Activated T-helper 1 cell treated with anti-CD3 and anti-CD28 coated beads, Interleukin-12 subunit alpha, Interleukin-12 subunit beta, Interleukin-2, Interleukin-4 antibody, amounts not matched to agents 30 ng/mL and 10 ng/mL and 1 ng/mL, durations not matched to agents 14 hours and 24 hours and 36 hours (primary cell): ENCODE results near the gene HIF3A. TPM values are rescaled to one million over a fixed set of nuclear protein-coding genes. Genes with fewer than 3 reads are reported as not detected.
"Not testable (repeated sequence)": the region's sequence is repeated elsewhere in the genome, so short reads cannot be mapped to it uniquely, and the experiment has no call there.

ENCODE experiments used
- DNase-seq: peaks from one replicate; pipeline ENCODE4 v3.0.0; 2021; ENCODE audit warnings: low spot score
- H3K27ac Mint-ChIP-seq: one replicate; pipeline ENCODE4 v1.8.0; 2021; ENCODE audit warnings: mild to moderate bottlenecking, mixed read lengths
- H3K27me3 Mint-ChIP-seq: one replicate; pipeline ENCODE4 v1.8.0; 2022; ENCODE audit warnings: mild to moderate bottlenecking, moderate library complexity, mixed read lengths; ENCODE audit not compliant: insufficient read depth
- H3K36me3 Mint-ChIP-seq: one replicate; pipeline ENCODE4 v1.8.0; 2021; ENCODE audit warnings: low read depth, mixed read lengths
- H3K4me1 Mint-ChIP-seq: one replicate; pipeline ENCODE4 v1.8.0; 2021; ENCODE audit warnings: low read depth, mixed read lengths
- H3K4me3 Mint-ChIP-seq: one replicate; pipeline ENCODE4 v1.8.0; 2021; ENCODE audit warnings: mild to moderate bottlenecking, moderate library complexity, mixed read lengths
- H3K9me3 Mint-ChIP-seq: one replicate; pipeline ENCODE4 v1.8.0; 2021; ENCODE audit warnings: mixed read lengths
- intact Hi-C: fragments of 100-400 bp; cut with micrococcal nuclease; formaldehyde crosslinking; loops from one replicate; pipeline ENCODE4 v1.15.1; 2024
- total RNA-seq: library from RNA; stranded (reverse); gene quantifications from 2 replicates; pipeline ENCODE4 v1.2.3, GENCODE V29; 2022

Gene HIF3A
- total RNA-seq, 1 donor from 2014 or later = not detected

GRCh38 chr19:46375476-46376067 is 78.7 kb downstream of the HIF3A start:
- H3K27me3 Mint-ChIP-seq, H3K27ac Mint-ChIP-seq, intact Hi-C loops, H3K9me3 Mint-ChIP-seq, DNase-seq, H3K4me3 Mint-ChIP-seq: not testable (repeated sequence)
- Mint-ChIP-seq H3K36me3 (peaks cover 32% of the 10 kb centered on the region), H3K4me1 (peaks cover 22% of the 10 kb centered on the region)

- no peak for DNase-seq
- Mint-ChIP-seq H3K4me3 (no peak overlapping the region), H3K36me3 (peaks cover 37% of the 10 kb centered on the region), H3K27me3 (no peaks in the 10 kb centered on the region), H3K4me1 (peaks cover 16% of the 10 kb centered on the region), H3K9me3 (no peaks in the 10 kb centered on the region), H3K27ac (no peak overlapping the region)
- intact Hi-C loops = no loop called here
These were observed 79.7 kb downstream of the HIF3A start for GRCh38 chr19:46376241-46377153.

- no peak overlapping the region for H3K27ac Mint-ChIP-seq
- peaks cover 37% of the 10 kb centered on the region for H3K36me3 Mint-ChIP-seq
- H3K27me3 Mint-ChIP-seq = no peaks in the 10 kb centered on the region
- no peak for DNase-seq
- H3K9me3 Mint-ChIP-seq = no peaks in the 10 kb centered on the region
- intact Hi-C loops = no loop called here
- no peak overlapping the region for H3K4me3 Mint-ChIP-seq
- H3K4me1 Mint-ChIP-seq = peaks cover 6% of the 10 kb centered on the region
These were observed 81.4 kb downstream of the HIF3A start for GRCh38 chr19:46378268-46378667.

GRCh38 chr19:46380690-46381089 is 83.8 kb downstream of the HIF3A start:
- H3K27me3 Mint-ChIP-seq = no peaks in the 10 kb centered on the region
- H3K4me1 Mint-ChIP-seq = peaks cover 6% of the 10 kb centered on the region
- H3K9me3 Mint-ChIP-seq = no peaks in the 10 kb centered on the region
- H3K4me3 Mint-ChIP-seq = no peak overlapping the region
- intact Hi-C loops = no loop called here
- H3K36me3 Mint-ChIP-seq = peaks cover 48% of the 10 kb centered on the region
- no peak overlapping the region for H3K27ac Mint-ChIP-seq
- DNase-seq = no peak

- Mint-ChIP-seq H3K27ac (no peak overlapping the region), H3K4me3 (no peak overlapping the region), H3K4me1 (peaks cover 6% of the 10 kb centered on the region), H3K9me3 (no peaks in the 10 kb centered on the region), H3K27me3 (no peaks in the 10 kb centered on the region), H3K36me3 (peaks cover 41% of the 10 kb centered on the region)
- no peak for DNase-seq
- intact Hi-C loops = no loop called here
These were observed 84.5 kb downstream of the HIF3A start for GRCh38 chr19:46381346-46381745.

GRCh38 chr19:46381756-46382345 is 85.0 kb downstream of the HIF3A start:
- H3K36me3 Mint-ChIP-seq = peaks cover 42% of the 10 kb centered on the region
- no peaks in the 10 kb centered on the region for H3K9me3 Mint-ChIP-seq
- no peaks in the 10 kb centered on the region for H3K27me3 Mint-ChIP-seq
- intact Hi-C loops = no loop called here
- no peak overlapping the region for H3K4me3 Mint-ChIP-seq
- H3K27ac Mint-ChIP-seq = no peak overlapping the region
- DNase-seq = no peak
- H3K4me1 Mint-ChIP-seq = peaks cover 6% of the 10 kb centered on the region

GRCh38 chr19:46383171-46383815 is 86.5 kb downstream of the HIF3A start:
- Mint-ChIP-seq H3K36me3 (peaks cover 43% of the 10 kb centered on the region), H3K27me3 (no peaks in the 10 kb centered on the region), H3K9me3 (no peaks in the 10 kb centered on the region), H3K4me1 (peaks cover 6% of the 10 kb centered on the region), H3K4me3 (no peak overlapping the region), H3K27ac (no peak overlapping the region)
- intact Hi-C loops = no loop called here
- no peak for DNase-seq

GRCh38 chr19:46383846-46384245 is 87.0 kb downstream of the HIF3A start:
- intact Hi-C loops = no loop called here
- Mint-ChIP-seq H3K4me3 (no peak overlapping the region), H3K9me3 (no peaks in the 10 kb centered on the region), H3K27me3 (no peaks in the 10 kb centered on the region), H3K4me1 (peaks cover 6% of the 10 kb centered on the region), H3K36me3 (peaks cover 48% of the 10 kb centered on the region), H3K27ac (no peak overlapping the region)
- no peak for DNase-seq

GRCh38 chr19:46384396-46384795 is 87.6 kb downstream of the HIF3A start:
- Mint-ChIP-seq H3K4me1 (peaks cover 6% of the 10 kb centered on the region), H3K9me3 (no peaks in the 10 kb centered on the region), H3K27ac (no peak overlapping the region), H3K4me3 (no peak overlapping the region), H3K36me3 (peaks cover 51% of the 10 kb centered on the region), H3K27me3 (no peaks in the 10 kb centered on the region)
- no peak for DNase-seq
- intact Hi-C loops = no loop called here

- DNase-seq = no peak
- H3K27ac Mint-ChIP-seq = no peak overlapping the region
- no peak overlapping the region for H3K4me3 Mint-ChIP-seq
- no peaks in the 10 kb centered on the region for H3K27me3 Mint-ChIP-seq
- intact Hi-C loops = no loop called here
- H3K9me3 Mint-ChIP-seq = no peaks in the 10 kb centered on the region
- peaks cover 52% of the 10 kb centered on the region for H3K36me3 Mint-ChIP-seq
- H3K4me1 Mint-ChIP-seq = peaks cover under 1% of the 10 kb centered on the region
These were observed 88.8 kb downstream of the HIF3A start for GRCh38 chr19:46385636-46386035.

GRCh38 chr19:46386151-46386550 is 89.3 kb downstream of the HIF3A start:
- no peaks in the 10 kb centered on the region for H3K9me3 Mint-ChIP-seq
- no peak for DNase-seq
- H3K27me3 Mint-ChIP-seq = no peaks in the 10 kb centered on the region
- H3K4me3 Mint-ChIP-seq = no peak overlapping the region
- intact Hi-C loops = no loop called here
- no peaks in the 10 kb centered on the region for H3K4me1 Mint-ChIP-seq
- H3K27ac Mint-ChIP-seq = no peak overlapping the region
- H3K36me3 Mint-ChIP-seq = peaks cover 48% of the 10 kb centered on the region

GRCh38 chr19:46386996-46387712 is 90.3 kb downstream of the HIF3A start:
- Mint-ChIP-seq H3K27me3 (no peaks in the 10 kb centered on the region), H3K9me3 (no peaks in the 10 kb centered on the region), H3K27ac (no peak overlapping the region), H3K36me3 (peaks cover 47% of the 10 kb centered on the region), H3K4me3 (no peak overlapping the region), H3K4me1 (no peaks in the 10 kb centered on the region)
- intact Hi-C loops = no loop called here
- DNase-seq = no peak
